Measurements from ENCODE around the gene TFF3.

TFF3 gene

GRCh38 chr21:42308161-42308913 is 6.9 kb downstream of the TFF3 start:
- Histone ChIP-seq H3K27me3 (ENCODE audit: insufficient read depth, poor library complexity, severe bottlenecking) (no peaks in the 10 kb centered on the region), H3K27ac (ENCODE audit: poor library complexity, severe bottlenecking) (no peak overlapping the region), H3K36me3 (ENCODE audit: low read depth) (no peaks in the 10 kb centered on the region), H3K4me3 (ENCODE audit: severe bottlenecking) (no peak overlapping the region), H3K9me3 (ENCODE audit: severe bottlenecking) (no peaks in the 10 kb centered on the region), H3K4me1 (ENCODE audit: insufficient read depth, poor library complexity, severe bottlenecking) (no peaks in the 10 kb centered on the region)
- ATAC-seq (ENCODE audit: low read depth) = no peak
- DNase-seq (ENCODE audit: low spot score) = no peak
- no peak for TF ChIP-seq CTCF (IDR thresholded peaks at IDR 0.05; ENCODE audit: poor library complexity, severe bottlenecking)

- H3K9me3 ChIP-seq (ENCODE audit: severe bottlenecking) = no peaks in the 10 kb centered on the region
- H3K27me3 ChIP-seq (ENCODE audit: insufficient read depth, poor library complexity, severe bottlenecking) = no peaks in the 10 kb centered on the region
- TF ChIP-seq CTCF (IDR thresholded peaks at IDR 0.05; ENCODE audit: poor library complexity, severe bottlenecking) = no peak
- no peak overlapping the region for H3K27ac ChIP-seq (ENCODE audit: poor library complexity, severe bottlenecking)
- ATAC-seq (ENCODE audit: low read depth) (no peak), DNase-seq (ENCODE audit: low spot score) (no peak)
- H3K4me3 ChIP-seq (ENCODE audit: severe bottlenecking) = no peak overlapping the region
- no peaks in the 10 kb centered on the region for H3K36me3 ChIP-seq (ENCODE audit: low read depth)
- no peaks in the 10 kb centered on the region for H3K4me1 ChIP-seq (ENCODE audit: insufficient read depth, poor library complexity, severe bottlenecking)
Observed at GRCh38 chr21:42307106-42307505, 8.1 kb downstream of the TFF3 start.

GRCh38 chr21:42306366-42307035 is 8.7 kb downstream of the TFF3 start:
- H3K4me1 ChIP-seq (ENCODE audit: insufficient read depth, poor library complexity, severe bottlenecking) = no peaks in the 10 kb centered on the region
- no peak for ATAC-seq (ENCODE audit: low read depth)
- H3K27me3 ChIP-seq (ENCODE audit: insufficient read depth, poor library complexity, severe bottlenecking) = no peaks in the 10 kb centered on the region
- no peak for TF ChIP-seq CTCF (IDR thresholded peaks at IDR 0.05; ENCODE audit: poor library complexity, severe bottlenecking)
- no peak overlapping the region for H3K4me3 ChIP-seq (ENCODE audit: severe bottlenecking)
- no peaks in the 10 kb centered on the region for H3K36me3 ChIP-seq (ENCODE audit: low read depth)
- DNase-seq (ENCODE audit: low spot score) = no peak
- H3K9me3 ChIP-seq (ENCODE audit: severe bottlenecking) = no peaks in the 10 kb centered on the region
- no peak overlapping the region for H3K27ac ChIP-seq (ENCODE audit: poor library complexity, severe bottlenecking)

GRCh38 chr21:42305707-42306147 is 9.5 kb downstream of the TFF3 start:
- Histone ChIP-seq H3K9me3 (ENCODE audit: severe bottlenecking) (no peaks in the 10 kb centered on the region), H3K4me1 (ENCODE audit: insufficient read depth, poor library complexity, severe bottlenecking) (no peaks in the 10 kb centered on the region)
- no peak; the same call in 2 of the 3 replicates for ATAC-seq (ENCODE audit: low read depth)

More at GRCh38 chr21:42305707-42306147, 9.5 kb downstream of the TFF3 start:
- DNase-seq (ENCODE audit: low spot score) = no peak
- no peaks in the 10 kb centered on the region for H3K36me3 ChIP-seq (ENCODE audit: low read depth)
- no peaks in the 10 kb centered on the region for H3K27me3 ChIP-seq (ENCODE audit: insufficient read depth, poor library complexity, severe bottlenecking)
- no peak overlapping the region for H3K4me3 ChIP-seq (ENCODE audit: severe bottlenecking)
- TF ChIP-seq CTCF (IDR thresholded peaks at IDR 0.05; ENCODE audit: poor library complexity, severe bottlenecking) = no peak
- no peak overlapping the region for H3K27ac ChIP-seq (ENCODE audit: poor library complexity, severe bottlenecking)
